RCC 7860 (cell line): ENCODE results near the gene JAML.

Experiments used
- DNase-seq: peaks from one replicate; pipeline ENCODE4 v3.0.0-alpha.2; 2015; ENCODE audit warnings: low spot score
- FAIRE-seq: peaks from 2 replicates; lab custom pipeline; 2012; peaks lifted over from hg19 to GRCh38; lab: Jason Lieb, UNC

Gene JAML

GRCh38 chr11:118151431-118151830 lies 73.4 kb downstream of the JAML start:
- no peak for DNase-seq
- FAIRE-seq, result no peak

- no peak for FAIRE-seq
- DNase-seq, result no peak
These were observed 75.3 kb downstream of the JAML start for GRCh38 chr11:118149493-118149892.

DNA sequence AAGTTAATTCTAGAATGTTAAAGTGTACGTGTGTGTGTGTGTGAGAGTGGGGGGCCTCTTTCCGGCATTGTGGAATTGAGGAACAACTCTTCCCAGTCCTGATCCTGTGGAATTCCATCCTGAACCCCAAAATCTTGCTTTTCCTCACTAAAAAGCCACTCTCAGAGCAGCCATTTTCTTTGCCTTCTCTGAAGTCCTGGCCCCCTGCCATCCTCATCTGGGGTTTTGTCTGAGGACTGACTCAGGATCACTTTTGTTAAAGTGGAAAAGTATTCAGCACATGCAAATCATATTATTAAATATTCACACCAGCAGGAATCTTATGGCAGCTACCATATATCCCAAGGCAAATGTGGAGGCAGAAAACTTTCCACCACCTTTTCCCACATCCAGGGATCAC lies 76.0 kb downstream of the JAML start:
- DNase-seq (no peak), FAIRE-seq (no peak)

GRCh38 chr11:118148240-118148639 lies 76.6 kb downstream of the JAML start:
- no peak for FAIRE-seq
- DNase-seq, result no peak

DNA sequence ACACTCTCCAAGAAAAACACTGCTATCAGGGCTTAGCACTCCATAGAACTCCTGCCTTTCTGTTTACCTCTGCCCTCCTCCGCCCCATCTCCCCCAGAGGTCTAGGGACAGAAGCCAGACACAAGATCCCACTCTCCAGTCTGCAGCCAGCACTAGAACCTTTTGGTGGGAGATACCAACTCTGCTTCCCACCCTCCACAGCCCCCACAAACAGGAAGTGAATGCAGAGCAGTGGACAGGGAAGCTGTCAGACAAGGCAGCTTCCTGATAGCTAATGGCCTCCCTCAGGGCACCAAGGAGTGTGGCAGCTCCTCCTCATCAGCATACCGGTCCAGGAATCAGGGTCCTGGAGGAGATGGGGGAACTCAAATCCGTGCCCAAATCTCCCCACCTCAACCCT lies 77.3 kb downstream of the JAML start:
- no peak for FAIRE-seq

GRCh38 chr11:118146554-118146953 lies 78.3 kb downstream of the JAML start:
- DNase-seq (no peak), FAIRE-seq (no peak)

More for the DNA sequence above, 77.3 kb downstream of the JAML start:
- no peak for DNase-seq

DNA sequence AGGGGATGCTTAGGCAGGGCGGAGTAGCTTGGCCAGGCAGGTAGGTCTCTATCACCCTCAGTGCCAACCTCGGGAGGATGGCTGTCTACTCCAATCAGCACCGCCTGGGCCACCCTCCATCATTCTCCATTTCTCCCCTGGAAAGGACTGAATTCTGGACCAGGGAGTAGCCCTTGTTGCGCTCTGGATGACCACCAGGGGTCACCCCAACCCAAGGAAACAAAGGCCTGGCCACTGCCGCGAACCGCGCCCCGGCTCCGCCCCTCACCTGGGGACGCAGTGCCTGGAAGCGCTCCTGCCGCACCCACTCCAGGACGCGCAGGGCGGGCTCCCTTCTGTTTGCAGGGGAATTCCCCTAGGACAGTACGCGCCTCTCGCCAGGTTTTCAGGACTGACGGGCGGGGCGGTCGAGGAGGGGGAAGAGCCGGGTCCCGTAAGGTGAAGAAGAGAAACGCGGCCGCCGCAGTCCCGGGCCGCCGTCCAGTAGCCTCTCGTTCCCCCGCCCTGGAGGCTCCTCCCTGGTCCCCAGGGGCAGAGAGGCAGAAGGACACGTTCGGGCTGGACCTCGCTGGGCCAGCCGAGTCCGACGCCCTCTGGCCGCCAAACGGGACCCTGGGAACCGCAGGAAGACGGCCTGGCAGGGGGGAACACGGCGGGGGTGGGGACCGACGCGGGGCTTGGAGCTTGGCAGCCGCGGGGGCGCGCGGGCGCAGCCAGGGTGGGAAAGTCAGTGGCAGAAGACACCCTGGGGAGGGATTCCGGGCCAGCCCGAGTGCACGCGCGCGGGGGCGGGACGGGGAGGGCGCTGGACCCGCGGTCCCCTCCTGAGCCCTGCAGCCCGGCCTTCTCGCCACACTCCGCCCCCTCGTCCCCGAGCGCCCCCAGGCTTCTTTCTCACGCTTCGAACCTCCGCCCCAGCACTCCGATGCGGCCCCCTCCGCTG lies 79.3 kb downstream of the JAML start:
- FAIRE-seq (no peak), DNase-seq (peak; percentile 55)

DNA sequence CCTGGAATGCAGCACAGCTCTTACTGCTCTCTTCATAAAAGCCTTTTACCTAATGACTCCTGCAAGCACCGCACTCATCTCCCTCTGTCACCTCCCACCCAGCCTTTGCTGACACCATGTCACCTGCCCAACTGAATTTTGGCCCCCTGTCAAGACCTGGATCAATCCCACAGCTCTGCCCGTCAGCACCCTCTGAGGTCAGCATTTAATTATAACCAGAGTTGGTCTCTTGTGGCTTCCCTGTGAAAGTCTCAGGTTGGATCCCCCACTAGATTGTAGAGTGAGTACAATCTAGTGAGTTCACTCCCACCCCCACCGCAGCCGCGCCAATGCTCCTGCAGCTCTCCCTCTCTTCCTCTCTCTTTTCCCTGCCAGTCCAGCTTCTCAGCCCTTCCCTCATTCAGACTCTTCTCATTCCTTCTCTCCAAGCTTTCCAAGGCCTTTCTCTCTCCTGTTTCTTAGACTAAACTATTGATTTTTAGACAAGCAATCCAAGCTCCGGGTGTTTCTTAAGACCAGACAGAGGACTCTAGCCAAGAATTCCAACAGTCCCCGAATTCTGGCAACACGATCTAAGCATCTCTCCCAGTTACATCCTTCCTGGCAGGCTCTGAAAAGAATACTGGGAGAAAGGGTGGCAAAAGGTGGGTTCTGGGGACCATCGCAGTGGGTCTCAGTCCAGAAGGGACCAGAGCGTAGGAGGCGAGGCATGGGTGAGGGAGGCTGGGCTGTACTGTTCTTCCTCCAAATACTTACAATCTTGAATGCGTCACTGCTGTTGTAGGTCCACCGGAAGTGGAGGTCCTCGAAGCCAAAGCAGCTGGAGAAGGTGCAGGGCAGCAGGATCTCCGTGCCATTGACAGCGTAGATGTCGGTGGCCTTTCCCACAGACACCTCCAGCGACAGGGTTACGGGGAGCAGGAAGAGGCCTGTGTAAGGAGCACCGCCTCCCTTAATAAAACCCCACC lies 80.2 kb downstream of the JAML start:
- FAIRE-seq (no peak), DNase-seq (no peak)
